CD4-positive, alpha-beta memory T cell (primary cell): ENCODE data around the gene HABP2. TPM values are rescaled to one million over a fixed set of nuclear protein-coding genes. Genes with fewer than 3 reads are reported as not detected.

ENCODE experiments used
- CTCF ChIA-PET: fragments of 350-600 bp; sonication (Branson Sonifier 250); formaldehyde crosslinking; loops from one replicate; lab custom pipeline; 2021; ENCODE audit warnings: inconsistent platforms; ENCODE audit not compliant: partially characterized antibody; lab: Charles Lee
- POLR2A ChIA-PET: fragments of 350-600 bp; sonication (Branson Sonifier 250); formaldehyde crosslinking; loops from one replicate; lab custom pipeline; 2021; ENCODE audit not compliant: partially characterized antibody; lab: Charles Lee
- DNase-seq, 5 donors: peaks; one replicate each; pipeline versions ENCODE4 v3.0.0 to v3.0.0-alpha.2; 2020 to 2022; ENCODE audit warnings: mixed read lengths in 1 of 5
- H3K27ac ChIP-seq: one replicate; pipeline ENCODE4 v1.7.0; 2013; ENCODE audit warnings: low read depth, low read length
- H3K27me3 ChIP-seq: 2 replicates; pipeline ENCODE4 v1.7.0; 2013; ENCODE audit warnings: mild to moderate bottlenecking, low read length, moderate library complexity; ENCODE audit not compliant: insufficient read depth
- H3K36me3 ChIP-seq: 2 replicates; pipeline ENCODE4 v1.7.0; 2013; ENCODE audit warnings: mild to moderate bottlenecking, low read length, moderate library complexity; ENCODE audit not compliant: insufficient read depth
- H3K4me1 ChIP-seq: 2 replicates; pipeline ENCODE4 v1.7.0; 2013; ENCODE audit warnings: mild to moderate bottlenecking, low read length, moderate library complexity; ENCODE audit not compliant: insufficient read depth
- H3K4me3 ChIP-seq, 2 donors: one replicate each; pipeline ENCODE4 v1.7.0; 2013; ENCODE audit warnings: low read length in 2 of 2, mild to moderate bottlenecking in 1 of 2
- H3K9me3 ChIP-seq, 2 donors: one replicate each; pipeline ENCODE4 v1.7.0; 2013; ENCODE audit warnings: low read length in 2 of 2, control low read depth in 1 of 2; ENCODE audit not compliant: control insufficient read depth in 1 of 2
- H3K27ac Mint-ChIP-seq, 7 donors: one replicate each; pipeline ENCODE4 v1.8.0; 2020 to 2021; ENCODE audit warnings: mixed read lengths in 7 of 7, mild to moderate bottlenecking in 6 of 7, inconsistent platforms in 3 of 7, moderate library complexity in 3 of 7
- H3K27me3 Mint-ChIP-seq, 2 donors: one replicate each; pipeline ENCODE4 v1.8.0; 2020 to 2021; ENCODE audit warnings: mixed read lengths in 2 of 2
- H3K36me3 Mint-ChIP-seq, 2 donors: one replicate each; pipeline ENCODE4 v1.8.0; 2020 to 2021; ENCODE audit warnings: mixed read lengths in 2 of 2, inconsistent platforms in 1 of 2, mild to moderate bottlenecking in 1 of 2
- H3K4me1 Mint-ChIP-seq, 4 donors: one replicate each; pipeline ENCODE4 v1.8.0; 2020 to 2021; ENCODE audit warnings: mixed read lengths in 4 of 4, mild to moderate bottlenecking in 1 of 4
- H3K4me3 Mint-ChIP-seq, 8 donors: one replicate each; pipeline ENCODE4 v1.8.0; 2020 to 2021; ENCODE audit warnings: mixed read lengths in 8 of 8, mild to moderate bottlenecking in 7 of 8, moderate library complexity in 6 of 8, inconsistent platforms in 3 of 8
- H3K9me3 Mint-ChIP-seq, 8 donors: one replicate each; pipeline ENCODE4 v1.8.0; 2020 to 2021; ENCODE audit warnings: mixed read lengths in 8 of 8, mild to moderate bottlenecking in 5 of 8, inconsistent platforms in 3 of 8, moderate library complexity in 1 of 8
- intact Hi-C: fragments of 100-400 bp; cut with micrococcal nuclease; formaldehyde crosslinking; loops from one replicate; pipeline ENCODE4 v1.15.1; 2023
- polyA plus RNA-seq, 2 donors: library from polyadenylated mRNA; unstranded; fragments of 300-500 nt; fragmentation: Illumina TruSeq; gene quantifications; one replicate each; pipeline ENCODE4 v1.2.3, GENCODE V29; 2021
- total RNA-seq, 2 experiments: library from RNA; stranded (reverse); gene quantifications; one replicate each; pipeline ENCODE4 v1.2.3, GENCODE V29; 2021

HABP2 gene
- total and polyA plus RNA-seq, 4 experiments from 2014 or later, result not detected

DNA sequence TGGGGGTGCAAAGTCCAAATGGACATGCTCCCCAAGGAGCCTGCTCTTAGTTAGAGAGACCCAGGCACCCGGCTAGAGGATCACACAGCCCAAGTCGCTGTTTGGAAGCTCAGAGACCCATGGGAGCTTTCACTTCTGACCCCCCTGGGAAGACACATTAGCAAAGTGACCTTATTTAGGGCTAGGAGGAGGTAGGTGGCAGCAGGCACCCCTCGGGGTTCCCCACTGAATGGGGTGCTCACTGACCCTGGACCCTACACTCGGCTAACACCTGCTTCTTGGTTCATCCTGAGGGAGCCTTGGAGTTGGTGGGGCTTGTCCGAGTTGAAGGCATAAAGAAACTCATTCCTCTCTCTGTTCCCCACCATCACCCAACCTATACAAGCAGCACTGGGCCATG, 27.1 kb upstream of the HABP2 start:
- no peaks in the 10 kb centered on the region for H3K9me3 ChIP-seq
- DNase-seq, result no peak
- no peaks in the 10 kb centered on the region for H3K27me3 ChIP-seq
- intact Hi-C loops, result no loop called here
- H3K4me1 Mint-ChIP-seq, result no peaks in the 10 kb centered on the region
- H3K4me3 Mint-ChIP-seq, result no peak overlapping the region
- H3K4me1 ChIP-seq, result no peaks in the 10 kb centered on the region
- no peak overlapping the region for H3K27ac Mint-ChIP-seq
- H3K4me3 ChIP-seq, result no peak overlapping the region
- CTCF ChIA-PET, result interaction anchor here (1.4 kb wide), 1 partner anchor 9 kb away, joined by 4 read pairs; no protein-coding TSS in a partner anchor
- H3K36me3 Mint-ChIP-seq, result no peaks in the 10 kb centered on the region
- no peak overlapping the region for H3K27ac ChIP-seq
- H3K36me3 ChIP-seq, result no peaks in the 10 kb centered on the region
- H3K27me3 Mint-ChIP-seq, result peaks cover 4 to 8% of the 10 kb centered on the region in 2 donors
- no peaks in the 10 kb centered on the region for H3K9me3 Mint-ChIP-seq
- POLR2A ChIA-PET, result no interaction called here

DNA sequence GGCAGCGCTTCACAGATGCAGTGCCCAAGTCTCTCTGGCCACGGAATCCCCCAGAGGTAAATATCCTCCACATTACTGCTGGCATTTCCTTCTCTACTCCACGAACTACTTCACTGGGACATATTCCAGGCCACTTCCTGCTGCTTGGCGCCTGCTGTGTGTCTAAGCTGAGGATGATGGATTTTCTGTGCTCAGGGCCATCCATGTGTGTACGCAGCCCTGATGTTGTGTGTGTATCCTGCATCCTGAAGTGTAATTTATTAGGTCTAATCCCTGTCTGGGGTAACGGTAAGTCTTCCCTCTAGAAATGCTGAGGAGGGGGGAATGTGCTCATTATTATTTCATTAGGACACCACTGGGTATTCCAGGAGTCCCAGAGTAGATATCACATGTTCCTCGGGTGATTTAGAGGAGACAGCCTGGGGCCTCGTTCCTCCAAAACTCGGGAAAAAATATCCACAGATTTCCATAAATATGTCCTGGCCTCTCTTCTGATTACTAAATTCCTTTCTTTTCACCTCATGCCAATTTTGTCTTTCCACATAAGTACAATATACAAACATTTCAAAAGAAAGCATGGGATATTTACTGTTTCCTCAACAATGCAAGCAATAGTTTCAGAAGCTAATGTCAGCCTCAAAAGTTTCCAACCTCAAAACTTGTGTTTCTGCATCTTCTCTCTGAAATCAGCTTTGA, 25.5 kb upstream of the HABP2 start:
- intact Hi-C loops, result no loop called here

DNA sequence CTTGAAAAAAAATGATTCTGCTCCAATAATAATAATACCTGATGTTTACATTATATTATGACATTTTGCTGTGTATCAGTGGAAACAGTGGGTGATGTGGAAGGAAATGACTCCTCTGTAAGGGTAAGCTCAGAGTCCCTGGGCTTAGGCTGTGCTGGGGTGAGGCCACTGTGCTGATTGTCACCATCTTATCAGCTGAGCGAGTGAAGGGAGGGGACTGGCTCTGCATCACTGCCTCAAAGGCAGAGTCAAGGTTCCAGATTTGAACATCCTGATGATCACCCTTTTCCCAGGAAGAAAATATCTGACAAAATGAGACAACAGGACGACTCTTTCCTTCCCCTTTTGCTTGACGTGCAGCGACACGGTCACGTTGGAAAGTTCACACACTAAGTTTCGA, 24.0 kb upstream of the HABP2 start:
- Mint-ChIP-seq H3K36me3 (no peaks in the 10 kb centered on the region), H3K9me3 (peaks cover 0 to 4% (median 0%) of the 10 kb centered on the region in 8 donors), H3K4me1 (no peaks in the 10 kb centered on the region), H3K27me3 (peaks cover 5 to 10% of the 10 kb centered on the region in 2 donors), H3K27ac (no peak overlapping the region), H3K4me3 (no peak overlapping the region)
- H3K4me3 ChIP-seq, result no peak overlapping the region
- CTCF ChIA-PET, result no interaction called here
- intact Hi-C loops, result no loop called here
- no peak for DNase-seq
- POLR2A ChIA-PET, result no interaction called here
- no peak overlapping the region for H3K27ac ChIP-seq
- no peaks in the 10 kb centered on the region for H3K27me3 ChIP-seq
- H3K9me3 ChIP-seq, result no peaks in the 10 kb centered on the region
- no peaks in the 10 kb centered on the region for H3K36me3 ChIP-seq
- no peaks in the 10 kb centered on the region for H3K4me1 ChIP-seq

More for the DNA sequence above, 25.5 kb upstream of the HABP2 start:
- H3K27me3 Mint-ChIP-seq, result peaks cover 4 to 9% of the 10 kb centered on the region in 2 donors
- H3K9me3 Mint-ChIP-seq, result no peaks in the 10 kb centered on the region
- no peak overlapping the region for H3K27ac Mint-ChIP-seq
- no peaks in the 10 kb centered on the region for H3K36me3 ChIP-seq
- H3K36me3 Mint-ChIP-seq, result no peaks in the 10 kb centered on the region
- no peak for DNase-seq
- H3K4me3 ChIP-seq, result no peak overlapping the region
- no peak overlapping the region for H3K4me3 Mint-ChIP-seq
- H3K4me1 Mint-ChIP-seq, result no peaks in the 10 kb centered on the region
- H3K9me3 ChIP-seq, result no peaks in the 10 kb centered on the region
- CTCF ChIA-PET, result no interaction called here
- no peaks in the 10 kb centered on the region for H3K27me3 ChIP-seq
- no peak overlapping the region for H3K27ac ChIP-seq
- no peaks in the 10 kb centered on the region for H3K4me1 ChIP-seq
- POLR2A ChIA-PET, result no interaction called here

DNA sequence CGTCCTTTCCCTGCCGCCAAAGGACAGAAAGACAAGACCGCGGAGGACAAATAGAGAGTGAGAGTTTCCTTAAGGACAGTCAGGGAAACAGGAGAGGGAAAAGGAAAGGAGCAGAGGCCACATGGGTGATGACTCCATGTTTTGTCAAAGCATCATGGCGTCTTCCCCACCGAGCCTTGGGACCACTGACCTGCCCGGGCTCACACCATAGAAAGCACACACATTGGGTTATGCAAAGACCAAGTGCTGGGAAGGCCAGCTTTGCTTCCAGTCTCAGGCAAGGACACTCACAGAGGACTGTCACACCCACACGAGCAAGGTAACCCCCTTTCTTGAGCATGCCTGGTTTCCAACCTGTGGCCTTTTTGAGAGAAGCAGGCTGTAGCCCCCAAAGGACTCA, 23.3 kb upstream of the HABP2 start:
- Mint-ChIP-seq H3K27ac (no peak overlapping the region), H3K36me3 (no peaks in the 10 kb centered on the region), H3K9me3 (peaks cover 0 to 4% (median 0%) of the 10 kb centered on the region in 8 donors), H3K4me1 (no peaks in the 10 kb centered on the region), H3K27me3 (peaks cover 5 to 10% of the 10 kb centered on the region in 2 donors), H3K4me3 (no peak overlapping the region)
- Histone ChIP-seq H3K4me1 (no peaks in the 10 kb centered on the region), H3K4me3 (no peak overlapping the region), H3K27ac (no peak overlapping the region), H3K27me3 (no peaks in the 10 kb centered on the region), H3K36me3 (no peaks in the 10 kb centered on the region), H3K9me3 (no peaks in the 10 kb centered on the region)
- DNase-seq, result no peak
- ChIA-PET POLR2A (no interaction called here), CTCF (no interaction called here)
- intact Hi-C loops, result no loop called here

DNA sequence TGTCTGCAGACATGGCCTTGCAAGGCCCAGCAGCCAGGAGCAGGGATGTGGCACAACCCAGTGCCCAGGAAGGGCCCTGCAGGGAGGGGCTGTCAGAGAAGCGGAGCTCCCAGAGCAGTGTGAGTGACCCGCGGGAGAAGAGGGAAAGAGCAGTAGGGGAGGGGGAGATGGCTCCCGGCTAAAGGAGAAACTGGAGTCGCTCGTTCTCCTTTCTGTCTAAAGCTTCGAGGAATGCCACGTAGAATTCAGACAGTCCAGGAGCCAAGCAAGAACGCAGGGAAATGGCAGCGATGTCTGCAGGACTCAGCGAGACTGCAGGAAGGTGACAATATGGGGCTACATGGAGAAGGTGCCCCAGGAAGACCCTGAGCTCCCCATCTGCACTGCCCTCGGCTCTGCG, 22.4 kb upstream of the HABP2 start:
- Histone ChIP-seq H3K4me3 (no peak overlapping the region), H3K27ac (no peak overlapping the region), H3K4me1 (no peaks in the 10 kb centered on the region), H3K36me3 (no peaks in the 10 kb centered on the region), H3K9me3 (no peaks in the 10 kb centered on the region), H3K27me3 (no peaks in the 10 kb centered on the region)
- H3K27ac Mint-ChIP-seq, result no peak overlapping the region
- intact Hi-C loops, result no loop called here
- DNase-seq, result no peak
- H3K36me3 Mint-ChIP-seq, result no peaks in the 10 kb centered on the region
- H3K4me1 Mint-ChIP-seq, result no peaks in the 10 kb centered on the region
- peaks cover 7 to 9% of the 10 kb centered on the region in 2 donors for H3K27me3 Mint-ChIP-seq
- H3K4me3 Mint-ChIP-seq, result no peak overlapping the region
- peaks cover 0 to 8% (median 0%) of the 10 kb centered on the region in 8 donors for H3K9me3 Mint-ChIP-seq
- ChIA-PET CTCF (no interaction called here), POLR2A (no interaction called here)

DNA sequence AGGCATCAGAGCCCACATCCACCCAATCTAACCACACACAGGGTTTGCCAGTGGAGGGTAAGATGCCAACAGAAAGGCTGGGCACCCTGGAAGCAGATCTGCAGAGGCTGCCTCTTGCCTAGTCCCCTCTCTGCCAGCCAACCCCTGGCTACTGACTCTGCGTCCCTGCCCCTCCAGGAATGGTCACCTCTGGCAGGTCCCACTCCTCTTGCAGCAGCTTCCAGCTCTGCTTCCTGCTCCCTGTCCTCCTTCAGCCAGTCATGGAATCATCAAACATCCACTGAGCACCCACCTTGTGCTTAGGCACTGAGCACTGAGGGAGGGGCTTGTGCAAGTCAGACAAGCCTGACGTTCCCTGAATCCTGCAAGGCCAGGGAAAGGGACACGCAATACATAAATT, 20.1 kb upstream of the HABP2 start:
- POLR2A ChIA-PET, result no interaction called here

DNA sequence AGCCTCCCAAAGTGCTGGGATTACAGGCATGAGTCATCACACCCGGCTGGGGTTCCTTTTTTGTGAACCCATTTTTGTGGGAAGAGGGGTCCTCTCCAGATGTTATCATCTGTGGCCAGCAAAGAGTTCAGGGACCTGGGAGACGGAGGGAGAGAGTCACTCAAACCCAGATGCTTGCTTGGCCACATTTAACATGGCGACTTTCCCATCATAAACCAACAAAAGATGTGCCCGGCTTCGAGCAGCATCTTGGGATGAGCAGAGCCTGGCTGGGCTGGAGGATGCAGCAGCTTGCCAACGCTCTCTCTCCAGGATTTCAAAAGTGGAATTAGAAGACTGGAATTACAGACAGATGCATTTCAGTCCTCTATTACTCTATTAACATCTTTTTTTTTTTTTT, 19.1 kb upstream of the HABP2 start:
- CTCF ChIA-PET, result no interaction called here
- H3K36me3 Mint-ChIP-seq, result no peaks in the 10 kb centered on the region

More for the DNA sequence above, 20.1 kb upstream of the HABP2 start:
- H3K4me1 ChIP-seq, result no peaks in the 10 kb centered on the region
- Mint-ChIP-seq H3K36me3 (no peaks in the 10 kb centered on the region), H3K27me3 (peaks cover 6 to 8% of the 10 kb centered on the region in 2 donors), H3K9me3 (peaks cover 0 to 12% (median 0%) of the 10 kb centered on the region in 8 donors), H3K4me3 (no peak overlapping the region), H3K27ac (peak overlapping the region in 1 of 7 donors; percentile 18), H3K4me1 (no peaks in the 10 kb centered on the region)
- no peak for DNase-seq
- H3K27ac ChIP-seq, result no peak overlapping the region
- CTCF ChIA-PET, result interaction anchor here (0.7 kb wide), 1 partner anchor 1358 kb away, joined by 4 read pairs; no protein-coding TSS in a partner anchor
- H3K4me3 ChIP-seq, result no peak overlapping the region
- no peaks in the 10 kb centered on the region for H3K36me3 ChIP-seq
- H3K9me3 ChIP-seq, result no peaks in the 10 kb centered on the region
- H3K27me3 ChIP-seq, result no peaks in the 10 kb centered on the region
- intact Hi-C loops, result no loop called here

More for the DNA sequence above, 19.1 kb upstream of the HABP2 start:
- no peak for DNase-seq
- Mint-ChIP-seq H3K9me3 (peaks cover 0 to 12% (median 0%) of the 10 kb centered on the region in 8 donors), H3K27ac (no peak overlapping the region), H3K4me1 (no peaks in the 10 kb centered on the region), H3K27me3 (peaks cover 6 to 7% of the 10 kb centered on the region in 2 donors), H3K4me3 (no peak overlapping the region)
- H3K27ac ChIP-seq, result no peak overlapping the region
- POLR2A ChIA-PET, result no interaction called here
- intact Hi-C loops, result no loop called here
- H3K9me3 ChIP-seq, result no peaks in the 10 kb centered on the region
- H3K27me3 ChIP-seq, result no peaks in the 10 kb centered on the region
- no peaks in the 10 kb centered on the region for H3K4me1 ChIP-seq
- no peaks in the 10 kb centered on the region for H3K36me3 ChIP-seq
- H3K4me3 ChIP-seq, result no peak overlapping the region
